Naive thymus-derived CD8-positive, alpha-beta T cell (primary cell): ENCODE results near the gene ATIC. TPM values are rescaled to one million over a fixed set of nuclear protein-coding genes. Genes with fewer than 3 reads are reported as not detected.
"Not testable (repeated sequence)": the region's sequence is repeated elsewhere in the genome, so short reads cannot be mapped to it uniquely, and the experiment has no call there.

Experiments
- ATAC-seq, 2 donors: fragments of 150-1000 bp; cut with Tn5 transposase in 1 of 2; sonication (Bioruptor Pico), chemical (Tn5 transposase) in 1 of 2; 1 replicate in 1 of 2; 2 replicates in 1 of 2; pipeline ENCODE4 v1.10.0; 2021; ENCODE audit warnings: mild to moderate bottlenecking in 2 of 2, moderate library complexity in 2 of 2
- POLR2A ChIA-PET: fragments of 350-600 bp; sonication (Branson Sonifier 250); formaldehyde crosslinking; loops from one replicate; lab custom pipeline; 2021; ENCODE audit warnings: antibody characterized with exemption; lab: Charles Lee
- DNase-seq, 10 donors: peaks; one replicate each; pipeline versions ENCODE4 v3.0.0 to v3.0.0-alpha.2; 2020 to 2022
- H3K27ac Mint-ChIP-seq, 10 donors: one replicate each; pipeline ENCODE4 v1.8.0; 2020 to 2022; ENCODE audit warnings: mild to moderate bottlenecking in 10 of 10, mixed read lengths in 10 of 10, moderate library complexity in 4 of 10, inconsistent platforms in 1 of 10
- H3K27me3 Mint-ChIP-seq, 5 donors: one replicate each; pipeline ENCODE4 v1.8.0; 2021 to 2022; ENCODE audit warnings: mixed read lengths in 5 of 5
- H3K36me3 Mint-ChIP-seq, 3 donors: one replicate each; pipeline ENCODE4 v1.8.0; 2020 to 2022; ENCODE audit warnings: mixed read lengths in 3 of 3, mild to moderate bottlenecking in 2 of 3, inconsistent platforms in 1 of 3
- H3K4me1 Mint-ChIP-seq, 4 donors: one replicate each; pipeline ENCODE4 v1.8.0; 2021 to 2022; ENCODE audit warnings: mixed read lengths in 4 of 4
- H3K4me3 Mint-ChIP-seq, 10 donors: one replicate each; pipeline ENCODE4 v1.8.0; 2020 to 2022; ENCODE audit warnings: mild to moderate bottlenecking in 10 of 10, mixed read lengths in 10 of 10, moderate library complexity in 6 of 10, inconsistent platforms in 1 of 10
- H3K9me3 Mint-ChIP-seq, 9 donors: one replicate each; pipeline ENCODE4 v1.8.0; 2020 to 2022; ENCODE audit warnings: mixed read lengths in 9 of 9, mild to moderate bottlenecking in 3 of 9, inconsistent platforms in 1 of 9, moderate library complexity in 1 of 9
- polyA plus RNA-seq, 3 donors: library from polyadenylated mRNA; unstranded; fragments of 300-500 nt; fragmentation: Illumina TruSeq; gene quantifications; one replicate each; pipeline ENCODE4 v1.2.3, GENCODE V29; 2021
- total RNA-seq, 8 experiments: library from RNA in 2 of 8; stranded (reverse) in 2 of 8; gene quantifications; one replicate each; pipeline ENCODE4 v1.2.3 and lab custom pipeline; 2021 to 2026

Gene ATIC
- total and polyA plus RNA-seq, 5 experiments from 2014 or later: 94.7 to 184 (median 159) TPM

- H3K36me3 Mint-ChIP-seq: no peaks in the 10 kb centered on the region
- no peaks in the 10 kb centered on the region for H3K9me3 Mint-ChIP-seq
- H3K4me1 Mint-ChIP-seq: no peaks in the 10 kb centered on the region
- no peak overlapping the region for H3K27ac Mint-ChIP-seq
- H3K27me3 Mint-ChIP-seq: no peaks in the 10 kb centered on the region
- H3K4me3 Mint-ChIP-seq: no peak overlapping the region
- no peak for DNase-seq
- ATAC-seq: no peak
- POLR2A ChIA-PET: no interaction called here
Observed at GRCh38 chr2:215283221-215283620, 28.6 kb upstream of the ATIC start.

DNA sequence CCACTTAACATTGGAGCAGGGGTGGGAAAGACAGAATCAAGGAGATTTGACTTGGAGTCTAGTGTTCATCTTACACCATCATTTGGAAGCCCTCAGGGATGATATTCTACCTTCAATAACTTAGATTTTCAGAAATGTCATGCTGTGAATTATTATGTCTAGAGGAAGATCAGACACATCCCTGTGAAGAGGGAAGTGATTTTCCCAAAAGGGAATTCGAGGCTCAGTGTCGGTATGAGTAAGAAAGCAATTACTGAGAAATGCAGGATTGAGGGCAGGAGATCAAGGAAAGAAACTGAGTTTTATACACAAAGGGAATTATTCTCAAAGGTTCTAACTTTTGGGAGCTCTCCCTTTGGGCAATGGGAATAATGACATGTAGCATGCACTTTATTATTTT lies 25.6 kb upstream of the ATIC start:
- H3K36me3 Mint-ChIP-seq: no peaks in the 10 kb centered on the region
- DNase-seq (no peak), ATAC-seq (no peak)
- POLR2A ChIA-PET: no interaction called here
- no peaks in the 10 kb centered on the region for H3K9me3 Mint-ChIP-seq
- H3K4me3 Mint-ChIP-seq: no peak overlapping the region
- H3K4me1 Mint-ChIP-seq: no peaks in the 10 kb centered on the region
- peak overlapping the region in 1 of 10 donors; percentile 20 for H3K27ac Mint-ChIP-seq
- peaks cover 0 to 2% (median 0%) of the 10 kb centered on the region in 5 donors for H3K27me3 Mint-ChIP-seq

DNA sequence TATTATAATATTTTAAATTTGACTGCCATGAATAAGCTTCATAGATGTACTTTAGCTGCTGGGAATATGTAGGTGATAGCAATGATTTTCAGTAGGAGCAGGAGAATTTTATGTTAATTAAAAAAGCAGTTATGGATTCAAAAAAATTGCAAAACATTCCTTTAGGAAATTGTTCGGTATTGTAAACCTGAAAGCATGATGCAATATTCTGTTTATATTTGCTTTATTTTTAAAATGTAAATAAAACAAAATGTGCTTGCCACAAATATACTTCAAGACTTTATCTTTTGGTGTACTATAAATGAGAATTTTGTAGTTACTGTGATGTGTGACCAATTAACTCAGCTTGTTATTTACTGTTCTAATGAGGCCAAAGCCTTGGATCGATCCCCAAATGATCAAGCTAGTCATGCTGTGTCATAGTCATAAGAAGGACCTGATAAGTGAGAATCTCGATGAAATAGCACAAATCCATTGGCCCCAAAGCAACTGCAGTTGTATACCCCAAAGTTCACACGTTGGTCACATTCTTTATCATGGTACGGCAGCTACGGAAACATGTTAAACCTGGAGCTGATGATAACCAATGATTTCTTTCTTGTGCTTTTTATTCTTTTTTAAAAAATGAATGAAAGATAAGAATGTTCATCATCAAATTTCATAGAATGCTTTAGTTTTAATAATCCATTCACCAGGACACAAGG lies 23.6 kb upstream of the ATIC start:
- no peaks in the 10 kb centered on the region for H3K4me1 Mint-ChIP-seq
- POLR2A ChIA-PET: no interaction called here
- no peak overlapping the region for H3K4me3 Mint-ChIP-seq
- H3K27me3 Mint-ChIP-seq: peaks cover 0 to 2% (median 0%) of the 10 kb centered on the region in 5 donors
- no peak for DNase-seq
- no peaks in the 10 kb centered on the region for H3K9me3 Mint-ChIP-seq
- no peak for ATAC-seq
- H3K27ac Mint-ChIP-seq: no peak overlapping the region
- no peaks in the 10 kb centered on the region for H3K36me3 Mint-ChIP-seq

DNA sequence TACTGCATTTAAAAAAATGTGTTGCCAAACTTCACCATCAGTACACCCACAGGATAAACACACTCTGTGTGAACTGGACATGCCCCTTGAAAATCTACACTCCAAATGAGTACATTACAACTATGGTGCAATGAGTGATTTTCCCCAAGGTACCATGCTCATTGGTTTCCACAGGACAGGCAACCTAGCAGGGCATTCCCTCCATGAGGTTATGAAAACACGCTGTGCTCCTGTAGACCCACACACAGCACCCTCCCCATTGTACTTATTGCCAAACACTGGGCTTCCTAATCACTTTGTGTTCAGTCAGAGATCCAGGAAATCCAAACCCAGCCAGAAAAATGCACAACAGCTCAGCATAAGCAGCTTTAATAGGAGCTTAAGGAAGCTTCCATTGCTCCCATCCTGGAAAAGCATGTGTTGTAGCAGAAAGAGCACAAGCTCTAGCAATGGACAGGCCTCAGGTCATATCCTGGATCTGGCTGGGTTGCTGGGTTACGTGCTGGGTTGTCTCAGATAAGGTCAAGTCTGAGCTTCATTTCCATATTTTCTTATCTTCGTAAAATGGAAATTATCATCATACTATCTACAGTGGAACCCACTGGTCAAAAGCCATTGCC lies 20.8 kb upstream of the ATIC start:
- Mint-ChIP-seq H3K4me3 (no peak overlapping the region), H3K4me1 (no peaks in the 10 kb centered on the region), H3K27me3 (peaks cover 0 to 4% (median 0%) of the 10 kb centered on the region in 5 donors), H3K9me3 (no peaks in the 10 kb centered on the region), H3K36me3 (no peaks in the 10 kb centered on the region), H3K27ac (no peak overlapping the region)
- POLR2A ChIA-PET: interaction anchor here (0.6 kb wide), 1 partner anchor 542 kb away, joined by 3 read pairs; no protein-coding TSS in a partner anchor
- DNase-seq (no peak), ATAC-seq (no peak)

- POLR2A ChIA-PET: no interaction called here
- Mint-ChIP-seq H3K4me1 (no peaks in the 10 kb centered on the region), H3K27me3 (peaks cover 0 to 4% (median 0%) of the 10 kb centered on the region in 5 donors), H3K27ac (no peak overlapping the region), H3K4me3 (no peak overlapping the region), H3K9me3 (peaks cover 0 to 5% (median 0%) of the 10 kb centered on the region in 9 donors), H3K36me3 (no peaks in the 10 kb centered on the region)
- DNase-seq: no peak
- no peak for ATAC-seq
Observed at GRCh38 chr2:215293879-215294278, 18.0 kb upstream of the ATIC start.

DNA sequence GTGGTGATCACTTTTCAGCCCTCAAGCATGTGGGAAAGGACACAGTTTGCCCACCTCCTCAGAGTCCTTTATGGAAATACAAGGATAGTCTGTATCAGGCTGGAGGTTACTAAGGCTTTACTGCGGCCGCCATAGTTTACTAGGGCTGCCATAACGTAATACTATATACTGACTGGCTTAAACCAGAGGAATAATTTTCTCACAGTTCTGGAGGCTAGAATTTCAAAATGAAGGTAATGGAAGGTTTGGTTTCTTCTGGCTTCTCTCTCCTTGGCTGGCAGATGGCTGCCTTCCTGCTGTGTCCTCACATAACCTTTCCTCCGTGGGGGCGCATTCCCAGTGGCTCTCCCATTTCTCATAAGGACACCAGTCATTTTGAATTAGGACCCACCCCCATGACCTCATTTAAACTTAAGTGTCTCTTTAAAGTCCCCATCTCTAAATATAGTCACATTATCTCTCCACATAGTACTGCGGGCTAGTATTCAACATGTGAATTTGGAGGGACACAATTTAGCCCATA lies 12.5 kb upstream of the ATIC start:
- Mint-ChIP-seq H3K9me3 (peaks cover 0 to 15% (median 0%) of the 10 kb centered on the region in 9 donors), H3K27ac (no peak overlapping the region), H3K36me3 (peaks cover 0 to 7% (median 0%) of the 10 kb centered on the region in 3 donors), H3K4me3 (no peak overlapping the region), H3K27me3 (peaks cover 0 to 1% (median 0%) of the 10 kb centered on the region in 5 donors), H3K4me1 (no peaks in the 10 kb centered on the region)
- ATAC-seq (no peak), DNase-seq (no peak)
- POLR2A ChIA-PET: no interaction called here

- H3K36me3 Mint-ChIP-seq: peaks cover 0 to 7% (median 0%) of the 10 kb centered on the region in 3 donors
- H3K27ac Mint-ChIP-seq: no peak overlapping the region
- POLR2A ChIA-PET: no interaction called here
- H3K27me3 Mint-ChIP-seq: peaks cover 0 to 8% (median 2%) of the 10 kb centered on the region in 5 donors
- no peak overlapping the region for H3K4me3 Mint-ChIP-seq
- H3K9me3 Mint-ChIP-seq: peaks cover 0 to 12% (median 0%) of the 10 kb centered on the region in 9 donors
- DNase-seq (no peak), ATAC-seq (no peak)
- H3K4me1 Mint-ChIP-seq: no peaks in the 10 kb centered on the region
Observed at GRCh38 chr2:215301994-215302393, 9.9 kb upstream of the ATIC start.

GRCh38 chr2:215311259-215311624 lies 617 bp upstream of the ATIC start:
- H3K27ac Mint-ChIP-seq: peak overlapping the region in 9 of 10 donors; percentile 81 to 91 (median 87)
- H3K27me3 Mint-ChIP-seq, H3K9me3 Mint-ChIP-seq: not testable (repeated sequence)
- peaks cover 17 to 37% (median 36%) of the 10 kb centered on the region in 4 donors for H3K4me1 Mint-ChIP-seq
- peaks cover 5 to 25% (median 20%) of the 10 kb centered on the region in 3 donors for H3K36me3 Mint-ChIP-seq
- H3K4me3 Mint-ChIP-seq: peak overlapping the region; percentile 82 to 94 (median 88)
- ATAC-seq (peak; percentile 13 to 17), DNase-seq (peak in 3 of 10 donors; percentile 1 to 10 (median 5))
- POLR2A ChIA-PET: interaction anchor here (0.6 to 1.3 kb wide), 3 partner anchors 502 to 798 kb away, joined by 3 to 5 read pairs (median 3); partner anchors contain the start of gene XRCC5

GRCh38 chr2:215313255-215313613 lies 1.4 kb downstream of the ATIC start:
- Mint-ChIP-seq H3K9me3 (no peaks in the 10 kb centered on the region), H3K27ac (peak overlapping the region in 8 of 10 donors; percentile 63 to 96 (median 88)), H3K4me3 (peak overlapping the region; percentile 85 to 96 (median 95)), H3K4me1 (peaks cover 17 to 48% (median 41%) of the 10 kb centered on the region in 4 donors), H3K27me3 (no peaks in the 10 kb centered on the region), H3K36me3 (peaks cover 5 to 41% (median 22%) of the 10 kb centered on the region in 3 donors)
- DNase-seq (no peak), ATAC-seq (no peak)
- POLR2A ChIA-PET: no interaction called here

GRCh38 chr2:215314896-215315295 lies 3.0 kb downstream of the ATIC start:
- peaks cover 17 to 48% (median 43%) of the 10 kb centered on the region in 4 donors for H3K4me1 Mint-ChIP-seq
- H3K4me3 Mint-ChIP-seq: peak overlapping the region in 5 of 10 donors; percentile 8 to 51 (median 30)
- peaks cover 9 to 58% (median 27%) of the 10 kb centered on the region in 3 donors for H3K36me3 Mint-ChIP-seq
- ATAC-seq: no peak
- peak overlapping the region in 7 of 10 donors; percentile 25 to 77 (median 60) for H3K27ac Mint-ChIP-seq
- DNase-seq: no peak
- POLR2A ChIA-PET: no interaction called here
- H3K9me3 Mint-ChIP-seq: no peaks in the 10 kb centered on the region
- H3K27me3 Mint-ChIP-seq: no peaks in the 10 kb centered on the region

GRCh38 chr2:215315301-215315700 lies 3.4 kb downstream of the ATIC start:
- peak overlapping the region in 3 of 10 donors; percentile 8 to 51 (median 41) for H3K4me3 Mint-ChIP-seq
- ATAC-seq: no peak
- H3K4me1 Mint-ChIP-seq: peaks cover 19 to 51% (median 46%) of the 10 kb centered on the region in 4 donors

GRCh38 chr2:215316336-215316735 lies 4.5 kb downstream of the ATIC start:
- Mint-ChIP-seq H3K4me3 (peak overlapping the region in 3 of 10 donors; percentile 3 to 39 (median 11)), H3K27ac (peak overlapping the region in 5 of 10 donors; percentile 14 to 70 (median 26)), H3K27me3 (no peaks in the 10 kb centered on the region), H3K9me3 (no peaks in the 10 kb centered on the region), H3K4me1 (peaks cover 19 to 57% (median 50%) of the 10 kb centered on the region in 4 donors), H3K36me3 (peaks cover 13 to 72% (median 39%) of the 10 kb centered on the region in 3 donors)
- POLR2A ChIA-PET: no interaction called here
- ATAC-seq (no peak), DNase-seq (no peak)

More at GRCh38 chr2:215315301-215315700, 3.4 kb downstream of the ATIC start:
- H3K27ac Mint-ChIP-seq: peak overlapping the region in 4 of 10 donors; percentile 29 to 71 (median 49)
- no peaks in the 10 kb centered on the region for H3K27me3 Mint-ChIP-seq
- peaks cover 12 to 62% (median 30%) of the 10 kb centered on the region in 3 donors for H3K36me3 Mint-ChIP-seq
- POLR2A ChIA-PET: no interaction called here
- no peaks in the 10 kb centered on the region for H3K9me3 Mint-ChIP-seq
- no peak for DNase-seq

DNA sequence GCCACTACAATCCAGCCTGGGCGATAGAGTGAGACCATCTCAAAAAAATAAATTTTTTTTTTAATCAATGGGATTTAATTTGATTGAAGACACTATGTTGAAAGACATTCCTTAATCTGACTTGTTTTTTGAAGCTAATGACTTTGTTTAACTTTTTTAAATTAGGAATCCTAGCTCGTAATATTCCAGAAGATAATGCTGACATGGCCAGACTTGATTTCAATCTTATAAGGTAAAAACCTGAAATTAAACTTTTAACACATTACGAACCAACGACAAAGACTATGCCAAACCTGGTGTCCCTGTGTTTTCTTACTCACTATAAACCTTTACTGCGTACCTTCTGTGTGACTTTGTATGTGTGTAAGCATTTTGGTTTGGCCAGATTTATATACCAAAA lies 7.6 kb downstream of the ATIC start:
- POLR2A ChIA-PET: no interaction called here
- H3K36me3 Mint-ChIP-seq: peaks cover 8 to 91% (median 35%) of the 10 kb centered on the region in 3 donors
- no peaks in the 10 kb centered on the region for H3K27me3 Mint-ChIP-seq
- DNase-seq (no peak), ATAC-seq (no peak)
- H3K27ac Mint-ChIP-seq: peak overlapping the region in 3 of 10 donors; percentile 18 to 22 (median 21)
- peaks cover 16 to 52% (median 40%) of the 10 kb centered on the region in 4 donors for H3K4me1 Mint-ChIP-seq
- H3K4me3 Mint-ChIP-seq: no peak overlapping the region
- H3K9me3 Mint-ChIP-seq: no peaks in the 10 kb centered on the region
